Effector memory CD8-positive, alpha-beta T cell (primary cell): ENCODE data around the gene FILIP1L.

Source experiments
- ATAC-seq: fragments of 150-1000 bp; cut with Tn5 transposase; replicated peaks from 2 replicates; pipeline ENCODE4 v1.10.0; 2021; ENCODE audit warnings: mild to moderate bottlenecking, moderate library complexity
- DNase-seq, 3 experiments: peaks; one replicate each; pipeline ENCODE4 v3.0.0; 2021
- H3K27ac Mint-ChIP-seq, 2 donors: one replicate each; pipeline ENCODE4 v1.8.0; 2022; ENCODE audit warnings: mild to moderate bottlenecking in 2 of 2, mixed read lengths in 2 of 2, moderate library complexity in 2 of 2
- H3K27me3 Mint-ChIP-seq, 2 donors: one replicate each; pipeline ENCODE4 v1.8.0; 2022; ENCODE audit warnings: mixed read lengths in 2 of 2
- H3K36me3 Mint-ChIP-seq: one replicate; pipeline ENCODE4 v1.8.0; 2022; ENCODE audit warnings: mild to moderate bottlenecking, moderate library complexity, mixed read lengths; ENCODE audit not compliant: insufficient read depth
- H3K4me1 Mint-ChIP-seq, 2 donors: one replicate each; pipeline ENCODE4 v1.8.0; 2022; ENCODE audit warnings: low read depth in 2 of 2, mixed read lengths in 2 of 2
- H3K4me3 Mint-ChIP-seq, 2 donors: one replicate each; pipeline ENCODE4 v1.8.0; 2022; ENCODE audit warnings: mild to moderate bottlenecking in 2 of 2, mixed read lengths in 2 of 2, moderate library complexity in 2 of 2
- H3K9me3 Mint-ChIP-seq, 2 donors: one replicate each; pipeline ENCODE4 v1.8.0; 2022; ENCODE audit warnings: mixed read lengths in 2 of 2

Gene FILIP1L

GRCh38 chr3:100083209-100083608, 31.1 kb downstream of the FILIP1L start:
- no peak overlapping the region for H3K4me3 Mint-ChIP-seq
- no peaks in the 10 kb centered on the region for H3K9me3 Mint-ChIP-seq
- no peak overlapping the region for H3K27ac Mint-ChIP-seq
- ATAC-seq = no peak
- no peaks in the 10 kb centered on the region for H3K27me3 Mint-ChIP-seq
- H3K4me1 Mint-ChIP-seq = peaks cover 6 to 9% of the 10 kb centered on the region in 2 donors
- DNase-seq = no peak
- H3K36me3 Mint-ChIP-seq = no peaks in the 10 kb centered on the region

- no peak for DNase-seq
- no peak overlapping the region for H3K27ac Mint-ChIP-seq
- H3K4me3 Mint-ChIP-seq = no peak overlapping the region
- H3K27me3 Mint-ChIP-seq = no peaks in the 10 kb centered on the region
- peaks cover 6 to 9% of the 10 kb centered on the region in 2 donors for H3K4me1 Mint-ChIP-seq
- no peaks in the 10 kb centered on the region for H3K36me3 Mint-ChIP-seq
- ATAC-seq = no peak
- H3K9me3 Mint-ChIP-seq = no peaks in the 10 kb centered on the region
Measured at GRCh38 chr3:100082714-100083113, 31.6 kb downstream of the FILIP1L start.

- Mint-ChIP-seq H3K4me1 (peaks cover 5 to 6% of the 10 kb centered on the region in 2 donors), H3K27me3 (no peaks in the 10 kb centered on the region)
Measured at GRCh38 chr3:100081986-100082692, 32.2 kb downstream of the FILIP1L start.

GRCh38 chr3:100081311-100081710, 33.0 kb downstream of the FILIP1L start:
- no peak overlapping the region for H3K4me3 Mint-ChIP-seq
- no peaks in the 10 kb centered on the region for H3K27me3 Mint-ChIP-seq
- peaks cover 0 to 3% of the 10 kb centered on the region in 2 donors for H3K4me1 Mint-ChIP-seq
- ATAC-seq (no peak), DNase-seq (no peak)
- no peaks in the 10 kb centered on the region for H3K9me3 Mint-ChIP-seq
- H3K36me3 Mint-ChIP-seq = no peaks in the 10 kb centered on the region
- no peak overlapping the region for H3K27ac Mint-ChIP-seq

More at GRCh38 chr3:100081986-100082692, 32.2 kb downstream of the FILIP1L start:
- H3K36me3 Mint-ChIP-seq = no peaks in the 10 kb centered on the region
- ATAC-seq (no peak), DNase-seq (no peak)
- no peak overlapping the region for H3K4me3 Mint-ChIP-seq
- no peak overlapping the region for H3K27ac Mint-ChIP-seq
- no peaks in the 10 kb centered on the region for H3K9me3 Mint-ChIP-seq

GRCh38 chr3:100080573-100080972, 33.7 kb downstream of the FILIP1L start:
- Mint-ChIP-seq H3K4me1 (peaks cover 0 to 4% of the 10 kb centered on the region in 2 donors), H3K4me3 (no peak overlapping the region), H3K36me3 (no peaks in the 10 kb centered on the region), H3K27ac (no peak overlapping the region), H3K27me3 (no peaks in the 10 kb centered on the region), H3K9me3 (no peaks in the 10 kb centered on the region)
- DNase-seq = no peak
- ATAC-seq = no peak

GRCh38 chr3:100079328-100079727, 35.0 kb downstream of the FILIP1L start:
- H3K27me3 Mint-ChIP-seq = no peaks in the 10 kb centered on the region
- H3K27ac Mint-ChIP-seq = no peak overlapping the region
- no peak overlapping the region for H3K4me3 Mint-ChIP-seq
- ATAC-seq (no peak), DNase-seq (no peak)
- H3K36me3 Mint-ChIP-seq = no peaks in the 10 kb centered on the region
- peaks cover 0 to 4% of the 10 kb centered on the region in 2 donors for H3K4me1 Mint-ChIP-seq
- no peaks in the 10 kb centered on the region for H3K9me3 Mint-ChIP-seq

GRCh38 chr3:100076731-100077529, 37.4 kb downstream of the FILIP1L start:
- Mint-ChIP-seq H3K36me3 (no peaks in the 10 kb centered on the region), H3K4me3 (no peak overlapping the region), H3K4me1 (peaks cover 22 to 23% of the 10 kb centered on the region in 2 donors), H3K9me3 (no peaks in the 10 kb centered on the region), H3K27me3 (no peaks in the 10 kb centered on the region), H3K27ac (no peak overlapping the region)
- no peak for ATAC-seq
- no peak for DNase-seq

GRCh38 chr3:100075851-100076730, 38.2 kb downstream of the FILIP1L start:
- Mint-ChIP-seq H3K4me3 (no peak overlapping the region), H3K36me3 (no peaks in the 10 kb centered on the region), H3K4me1 (peaks cover 23 to 24% of the 10 kb centered on the region in 2 donors), H3K9me3 (no peaks in the 10 kb centered on the region), H3K27me3 (no peaks in the 10 kb centered on the region), H3K27ac (no peak overlapping the region)
- ATAC-seq = no peak
- no peak for DNase-seq

- Mint-ChIP-seq H3K27me3 (no peaks in the 10 kb centered on the region), H3K4me1 (peaks cover 23 to 24% of the 10 kb centered on the region in 2 donors), H3K4me3 (no peak overlapping the region), H3K9me3 (no peaks in the 10 kb centered on the region), H3K27ac (no peak overlapping the region), H3K36me3 (no peaks in the 10 kb centered on the region)
- no peak for ATAC-seq
- DNase-seq = no peak
Measured at GRCh38 chr3:100075196-100075595, 39.1 kb downstream of the FILIP1L start.

GRCh38 chr3:100073714-100074307, 40.5 kb downstream of the FILIP1L start:
- ATAC-seq (no peak), DNase-seq (no peak)
- H3K9me3 Mint-ChIP-seq = no peaks in the 10 kb centered on the region
- H3K4me1 Mint-ChIP-seq = peaks cover 26 to 27% of the 10 kb centered on the region in 2 donors
- no peaks in the 10 kb centered on the region for H3K36me3 Mint-ChIP-seq
- H3K4me3 Mint-ChIP-seq = peak overlapping the region; percentile 54 to 56
- H3K27ac Mint-ChIP-seq = peak overlapping the region in 1 of 2 donors; percentile 74
- H3K27me3 Mint-ChIP-seq = no peaks in the 10 kb centered on the region

- Mint-ChIP-seq H3K4me3 (peak overlapping the region; percentile 54 to 56), H3K27ac (peak overlapping the region; percentile 73 to 74), H3K4me1 (peaks cover 26 to 29% of the 10 kb centered on the region in 2 donors), H3K36me3 (no peaks in the 10 kb centered on the region), H3K27me3 (no peaks in the 10 kb centered on the region), H3K9me3 (no peaks in the 10 kb centered on the region)
- DNase-seq (no peak), ATAC-seq (no peak)
Measured at GRCh38 chr3:100073049-100073713, 41.1 kb downstream of the FILIP1L start.

- H3K9me3 Mint-ChIP-seq = no peaks in the 10 kb centered on the region
- ATAC-seq (peak; percentile 54), DNase-seq (no peak)
- peak overlapping the region in 1 of 2 donors; percentile 73 for H3K27ac Mint-ChIP-seq
- no peaks in the 10 kb centered on the region for H3K36me3 Mint-ChIP-seq
- no peaks in the 10 kb centered on the region for H3K27me3 Mint-ChIP-seq
- peaks cover 26 to 29% of the 10 kb centered on the region in 2 donors for H3K4me1 Mint-ChIP-seq
- H3K4me3 Mint-ChIP-seq = peak overlapping the region; percentile 38 to 56
Measured at GRCh38 chr3:100072326-100073048, 41.8 kb downstream of the FILIP1L start.
